Measurements from ENCODE around the gene MUTYH. TPM values are rescaled to one million over a fixed set of nuclear protein-coding genes. Genes with fewer than 3 reads are reported as not detected.

The MUTYH gene
- total RNA-seq, 1 donor from 2014 or later = 6.6 TPM

GRCh38 chr1:45325851-45326506 is 14.3 kb downstream of the MUTYH start:
- H3K4me3 ChIP-seq (ENCODE audit: insufficient read depth, low read depth, low read length) = peak overlapping the region; percentile 54
- no peaks in the 10 kb centered on the region for H3K27me3 ChIP-seq (ENCODE audit: insufficient read depth, low read length)
- no peaks in the 10 kb centered on the region for H3K36me3 ChIP-seq (ENCODE audit: insufficient read depth, low read length)
- peak overlapping the region; percentile 90 for H2AFZ ChIP-seq (ENCODE audit: low read depth, low read length)
- no peak overlapping the region for H3K27ac ChIP-seq (ENCODE audit: low read depth, low read length)
- H3K9ac ChIP-seq (ENCODE audit: low read length) = peak overlapping the region; percentile 66
- H3K4me3 Mint-ChIP-seq (ENCODE audit: unreplicated experiment) = peak overlapping the region; percentile 73
- H3K4me1 Mint-ChIP-seq (ENCODE audit: low read depth, unreplicated experiment) = peaks cover 11% of the 10 kb centered on the region
- no peak for TF ChIP-seq EZH2 (IDR thresholded peaks at IDR 0.05; ENCODE audit: insufficient read depth, low read length)
- no peak for TF ChIP-seq CTCF (IDR thresholded peaks at IDR 0.05; ENCODE audit: insufficient read depth, low read depth, low read length)
- peak overlapping the region; percentile 88 for H3K4me2 ChIP-seq (ENCODE audit: low read length)
- H3K27ac Mint-ChIP-seq (ENCODE audit: unreplicated experiment) = peak overlapping the region; percentile 15
- DNase-seq (ENCODE audit: low read depth) (no peak), FAIRE-seq (no peak)
- H3K4me1 ChIP-seq (ENCODE audit: insufficient read depth, low read length) = peaks cover 10% of the 10 kb centered on the region
- no peaks in the 10 kb centered on the region for H3K9me3 Mint-ChIP-seq (ENCODE audit: unreplicated experiment)
- H3K36me3 Mint-ChIP-seq (ENCODE audit: low read depth, unreplicated experiment) = peaks cover under 1% of the 10 kb centered on the region
- H4K20me1 ChIP-seq (ENCODE audit: insufficient read depth, low read length) = no peaks in the 10 kb centered on the region
- H3K9me3 ChIP-seq (ENCODE audit: insufficient read depth, low read depth, low read length) = no peaks in the 10 kb centered on the region
- H3K79me2 ChIP-seq (ENCODE audit: insufficient read depth, low read length) = no peaks in the 10 kb centered on the region
- H3K27me3 Mint-ChIP-seq (ENCODE audit: low read depth, unreplicated experiment) = peaks cover 2% of the 10 kb centered on the region

GRCh38 chr1:45322486-45323040 is 17.7 kb downstream of the MUTYH start:
- Histone ChIP-seq H3K4me2 (ENCODE audit: low read length) (no peak overlapping the region), H3K27me3 (ENCODE audit: insufficient read depth, low read length) (no peaks in the 10 kb centered on the region), H3K4me3 (ENCODE audit: insufficient read depth, low read depth, low read length) (no peak overlapping the region), H3K9me3 (ENCODE audit: insufficient read depth, low read depth, low read length) (no peaks in the 10 kb centered on the region), H3K79me2 (ENCODE audit: insufficient read depth, low read length) (no peaks in the 10 kb centered on the region), H3K27ac (ENCODE audit: low read depth, low read length) (no peak overlapping the region), H4K20me1 (ENCODE audit: insufficient read depth, low read length) (no peaks in the 10 kb centered on the region), H2AFZ (ENCODE audit: low read depth, low read length) (no peak overlapping the region), H3K36me3 (ENCODE audit: insufficient read depth, low read length) (no peaks in the 10 kb centered on the region), H3K4me1 (ENCODE audit: insufficient read depth, low read length) (peaks cover 8% of the 10 kb centered on the region), H3K9ac (ENCODE audit: low read length) (no peak overlapping the region)
- Mint-ChIP-seq H3K4me1 (ENCODE audit: low read depth, unreplicated experiment) (peaks cover 8% of the 10 kb centered on the region), H3K4me3 (ENCODE audit: unreplicated experiment) (no peak overlapping the region), H3K27me3 (ENCODE audit: low read depth, unreplicated experiment) (no peaks in the 10 kb centered on the region), H3K36me3 (ENCODE audit: low read depth, unreplicated experiment) (no peaks in the 10 kb centered on the region), H3K9me3 (ENCODE audit: unreplicated experiment) (no peaks in the 10 kb centered on the region), H3K27ac (ENCODE audit: unreplicated experiment) (no peak overlapping the region)
- DNase-seq (ENCODE audit: low read depth) (no peak), FAIRE-seq (no peak)
- TF ChIP-seq EZH2 (IDR thresholded peaks at IDR 0.05; ENCODE audit: insufficient read depth, low read length) (no peak), CTCF (IDR thresholded peaks at IDR 0.05; ENCODE audit: insufficient read depth, low read depth, low read length) (no peak)

GRCh38 chr1:45321444-45321843 is 18.8 kb downstream of the MUTYH start:
- H3K36me3 ChIP-seq (ENCODE audit: insufficient read depth, low read length) = no peaks in the 10 kb centered on the region
- no peak overlapping the region for H2AFZ ChIP-seq (ENCODE audit: low read depth, low read length)
- H3K36me3 Mint-ChIP-seq (ENCODE audit: low read depth, unreplicated experiment) = no peaks in the 10 kb centered on the region
- FAIRE-seq (no peak), DNase-seq (ENCODE audit: low read depth) (no peak)
- H3K27ac ChIP-seq (ENCODE audit: low read depth, low read length) = no peak overlapping the region
- H3K4me3 ChIP-seq (ENCODE audit: insufficient read depth, low read depth, low read length) = no peak overlapping the region
- no peak overlapping the region for H3K4me3 Mint-ChIP-seq (ENCODE audit: unreplicated experiment)
- H3K27me3 ChIP-seq (ENCODE audit: insufficient read depth, low read length) = no peaks in the 10 kb centered on the region
- TF ChIP-seq CTCF (IDR thresholded peaks at IDR 0.05; ENCODE audit: insufficient read depth, low read depth, low read length) (no peak), EZH2 (IDR thresholded peaks at IDR 0.05; ENCODE audit: insufficient read depth, low read length) (no peak)
- H3K4me2 ChIP-seq (ENCODE audit: low read length) = no peak overlapping the region
- no peaks in the 10 kb centered on the region for H3K9me3 Mint-ChIP-seq (ENCODE audit: unreplicated experiment)
- no peaks in the 10 kb centered on the region for H3K4me1 ChIP-seq (ENCODE audit: insufficient read depth, low read length)
- no peaks in the 10 kb centered on the region for H3K9me3 ChIP-seq (ENCODE audit: insufficient read depth, low read depth, low read length)
- H3K27ac Mint-ChIP-seq (ENCODE audit: unreplicated experiment) = no peak overlapping the region
- H3K9ac ChIP-seq (ENCODE audit: low read length) = no peak overlapping the region
- H3K79me2 ChIP-seq (ENCODE audit: insufficient read depth, low read length) = no peaks in the 10 kb centered on the region
- H4K20me1 ChIP-seq (ENCODE audit: insufficient read depth, low read length) = no peaks in the 10 kb centered on the region
- H3K4me1 Mint-ChIP-seq (ENCODE audit: low read depth, unreplicated experiment) = peaks cover 8% of the 10 kb centered on the region
- H3K27me3 Mint-ChIP-seq (ENCODE audit: low read depth, unreplicated experiment) = no peaks in the 10 kb centered on the region
